Activated CD4-positive, alpha-beta T cell treated with anti-CD3 and anti-CD28 coated beads for 48 hours (primary cell): ENCODE results near the gene COG5.
A peak's percentile ranks its signal among the peaks of the same experiment; 100 is the strongest.

Experiments
- DNase-seq: peaks from one replicate; pipeline ENCODE4 v3.0.0-alpha.2; 2020

The COG5 gene

GRCh38 chr7:107505362-107505761 lies 58.4 kb downstream of the COG5 start:
- no peak for DNase-seq

- no peak for DNase-seq
Observed at GRCh38 chr7:107503687-107504086, 60.0 kb downstream of the COG5 start.

GRCh38 chr7:107502797-107503196 lies 60.9 kb downstream of the COG5 start:
- DNase-seq, result no peak

GRCh38 chr7:107502154-107502553 lies 61.6 kb downstream of the COG5 start:
- DNase-seq, result no peak

- peak; percentile 25 for DNase-seq
Observed at GRCh38 chr7:107501593-107501992, 62.1 kb downstream of the COG5 start.

GRCh38 chr7:107499731-107500130 lies 64.0 kb downstream of the COG5 start:
- DNase-seq, result no peak

- no peak for DNase-seq
Observed at GRCh38 chr7:107495516-107495915, 68.2 kb downstream of the COG5 start.

- DNase-seq, result no peak
Observed at GRCh38 chr7:107494884-107495283, 68.8 kb downstream of the COG5 start.

- no peak for DNase-seq
Observed at GRCh38 chr7:107494315-107494751, 69.4 kb downstream of the COG5 start.

- DNase-seq, result no peak
Observed at GRCh38 chr7:107492875-107493274, 70.8 kb downstream of the COG5 start.

- no peak for DNase-seq
Observed at GRCh38 chr7:107486041-107486440, 77.7 kb downstream of the COG5 start.

GRCh38 chr7:107482571-107482970 lies 81.1 kb downstream of the COG5 start:
- no peak for DNase-seq

GRCh38 chr7:107480932-107481331 lies 82.8 kb downstream of the COG5 start:
- DNase-seq, result no peak

GRCh38 chr7:107479303-107479702 lies 84.4 kb downstream of the COG5 start:
- no peak for DNase-seq

- no peak for DNase-seq
Observed at GRCh38 chr7:107474104-107474521, 89.6 kb downstream of the COG5 start.

- no peak for DNase-seq
Observed at GRCh38 chr7:107472116-107472515, 91.6 kb downstream of the COG5 start.

- no peak for DNase-seq
Observed at GRCh38 chr7:107471292-107472070, 92.2 kb downstream of the COG5 start.

GRCh38 chr7:107469929-107470328 lies 93.8 kb downstream of the COG5 start, which contains the start of gene GPR22:
TSS of gene GPR22 (plus strand) at chr7:107470057. CDS start at chr7:107474061, 4,004 bp downstream.
- DNase-seq, result no peak

GRCh38 chr7:107468824-107469223 lies 94.9 kb downstream of the COG5 start:
- no peak for DNase-seq

- DNase-seq, result no peak
Observed at GRCh38 chr7:107467972-107468371, 95.7 kb downstream of the COG5 start.

- DNase-seq, result no peak
Observed at GRCh38 chr7:107464666-107465226, 99.0 kb downstream of the COG5 start.

- DNase-seq, result peak; percentile 39
Observed at GRCh38 chr7:107463139-107464078, 100.3 kb downstream of the COG5 start.

- no peak for DNase-seq
Observed at GRCh38 chr7:107461938-107462533, 101.7 kb downstream of the COG5 start.
